IMR-90 (cell line): Measurements from ENCODE around the gene UBL7. TPM values are rescaled to one million over a fixed set of nuclear protein-coding genes. Genes with fewer than 3 reads are reported as not detected.
A peak's percentile ranks its signal among the peaks of the same experiment; 100 is the strongest.

Source experiments
- ATAC-seq: fragments of 200-7000 bp; cut with Tn5 transposase; 2 replicates; pipeline ENCODE4 v1.9.1; 2020; ENCODE audit warnings: low read depth, mild to moderate bottlenecking, moderate library complexity
- BruUV-seq: library from RNA; stranded (reverse); fragments of 400-500 nt; replicated peaks from 2 replicates; lab custom pipeline; 2021; lab: Mats Ljungman, UMichigan
- CTCF ChIA-PET: fragments of 300-600 bp; formaldehyde crosslinking; extraction: SDS; loops from one replicate; lab custom pipeline; 2021; ENCODE audit warnings: antibody characterized with exemption; lab: Yijun Ruan, JAX
- POLR2A ChIA-PET: fragments of 300-600 bp; sonication (Branson Sonifier 250); formaldehyde crosslinking; loops from one replicate; lab custom pipeline; 2022; ENCODE audit warnings: antibody characterized with exemption; ENCODE audit not compliant: unreplicated experiment; lab: Charles Lee
- DNase-seq: peaks from one replicate; pipeline ENCODE4 v3.0.0; 2013
- H2AFZ ChIP-seq: replicated peaks from 2 replicates; pipeline ENCODE3; 2013; ENCODE audit warnings: low read length, mild to moderate bottlenecking; ENCODE audit not compliant: poor library complexity
- H2AK5ac ChIP-seq: 2 replicates; pipeline ENCODE4 v1.6.1; 2013; ENCODE audit warnings: low read depth, low read length, inconsistent platforms
- H2AK9ac ChIP-seq: replicated peaks from 2 replicates; pipeline ENCODE3; 2013; ENCODE audit warnings: mild to moderate bottlenecking, low read depth, low read length, moderate library complexity; ENCODE audit not compliant: poor library complexity
- H2BK120ac ChIP-seq: 2 replicates; pipeline ENCODE4 v1.6.1; 2013; ENCODE audit warnings: low read depth, low read length, inconsistent platforms
- H2BK15ac ChIP-seq: 3 replicates; pipeline ENCODE4 v1.6.1; 2013; ENCODE audit warnings: low read depth, low read length, inconsistent platforms
- H2BK20ac ChIP-seq: 2 replicates; pipeline ENCODE4 v1.6.1; 2013; ENCODE audit warnings: low read depth, mild to moderate bottlenecking, inconsistent platforms, low read length, moderate library complexity
- H2BK5ac ChIP-seq: 2 replicates; pipeline ENCODE4 v1.6.1; 2013; ENCODE audit warnings: mild to moderate bottlenecking, low read depth, low read length, inconsistent platforms; ENCODE audit not compliant: poor library complexity, severe bottlenecking
- H3K14ac ChIP-seq: replicated peaks from 2 replicates; pipeline ENCODE4 v1.6.1; 2013; ENCODE audit warnings: low read depth, low read length, inconsistent platforms
- H3K18ac ChIP-seq: 2 replicates; pipeline ENCODE4 v1.6.1; 2013; ENCODE audit warnings: low read depth, low read length, control low read depth
- H3K23ac ChIP-seq: 2 replicates; pipeline ENCODE4 v1.6.1; 2013; ENCODE audit warnings: low read depth, low read length, inconsistent platforms
- H3K27ac ChIP-seq: 2 replicates; pipeline ENCODE4 v1.5.1; 2013; ENCODE audit warnings: mild to moderate bottlenecking, control low read depth, low read length; ENCODE audit not compliant: insufficient read depth
- H3K27me3 ChIP-seq: 2 replicates; pipeline ENCODE4 v1.6.1; 2013; ENCODE audit warnings: low read length; ENCODE audit not compliant: control insufficient read depth, insufficient read depth
- H3K36me3 ChIP-seq: 2 replicates; pipeline ENCODE4 v1.6.1; 2013; ENCODE audit warnings: low read length, mixed read lengths; ENCODE audit not compliant: control insufficient read depth, insufficient read depth
- H3K4ac ChIP-seq: 2 replicates; pipeline ENCODE4 v1.6.1; 2013; ENCODE audit warnings: low read depth, low read length, inconsistent platforms
- H3K4me1 ChIP-seq: 2 replicates; pipeline ENCODE4 v1.6.1; 2013; ENCODE audit warnings: low read length, mixed read lengths; ENCODE audit not compliant: control insufficient read depth, insufficient read depth
- H3K4me2 ChIP-seq: 2 replicates; pipeline ENCODE4 v1.6.1; 2013; ENCODE audit warnings: low read depth, mild to moderate bottlenecking, control low read depth, low read length, moderate library complexity
- H3K4me3 ChIP-seq: 2 replicates; pipeline ENCODE4 v1.5.1; 2013; ENCODE audit warnings: low read depth, mild to moderate bottlenecking, control low read depth, low read length, moderate library complexity; ENCODE audit not compliant: insufficient read depth
- H3K56ac ChIP-seq: 2 replicates; pipeline ENCODE4 v1.6.1; 2013; ENCODE audit warnings: low read length, inconsistent platforms; ENCODE audit not compliant: insufficient read depth; ENCODE audit errors: extremely low read depth
- H3K79me1 ChIP-seq, 2 experiments: 2 replicates each; pipeline ENCODE4 v1.6.1; 2013; ENCODE audit warnings: low read length in 2 of 2, inconsistent platforms in 1 of 2, low read depth in 1 of 2
- H3K9ac ChIP-seq: 2 replicates; pipeline ENCODE4 v1.6.1; 2013; ENCODE audit warnings: low read depth, low read length, control low read depth
- H3K9me1 ChIP-seq: 2 replicates; pipeline ENCODE4 v1.6.1; 2013; ENCODE audit warnings: low read length, inconsistent platforms; ENCODE audit not compliant: insufficient read depth
- H3K9me3 ChIP-seq: 2 replicates; pipeline ENCODE4 v1.6.1; 2013; ENCODE audit warnings: low read length; ENCODE audit not compliant: control insufficient read depth, insufficient read depth
- H4K20me1 ChIP-seq: 2 replicates; pipeline ENCODE4 v1.6.1; 2013; ENCODE audit warnings: low read length, inconsistent platforms; ENCODE audit not compliant: insufficient read depth
- H4K5ac ChIP-seq: 2 replicates; pipeline ENCODE4 v1.6.1; 2013; ENCODE audit warnings: mild to moderate bottlenecking, low read depth, low read length, control low read depth
- H4K8ac ChIP-seq, 2 experiments: 2 replicates each; pipeline ENCODE4 v1.6.1; 2013; ENCODE audit warnings: low read depth in 2 of 2, low read length in 2 of 2, control low read depth in 1 of 2, inconsistent platforms in 1 of 2
- H4K91ac ChIP-seq: 2 replicates; pipeline ENCODE4 v1.6.1; 2013; ENCODE audit warnings: low read depth, low read length, inconsistent platforms; ENCODE audit not compliant: insufficient read depth
- CTCF ChIP-seq: conservative IDR thresholded peaks from 2 replicates; pipeline ENCODE4 v1.5.1; 2012; ENCODE audit warnings: mild to moderate bottlenecking, low read depth, low read length, improper control_type of control experiment
- MAZ ChIP-seq: IDR thresholded peaks from 2 replicates; pipeline ENCODE4 v1.6.1; 2012; ENCODE audit warnings: low read depth, mild to moderate bottlenecking, low read length, improper control_type of control experiment, moderate library complexity, borderline replicate concordance
- NFE2L2 ChIP-seq: fragments of 150-350 bp; IDR thresholded peaks from 2 replicates; pipeline ENCODE4 v1.6.1; 2016; ENCODE audit warnings: low read depth, mild to moderate bottlenecking, low read length
- POLR2A ChIP-seq: IDR thresholded peaks from 2 replicates; pipeline ENCODE4 v1.6.1; 2012; ENCODE audit warnings: mild to moderate bottlenecking, low read depth, low read length
- RAD21 ChIP-seq: IDR thresholded peaks from 2 replicates; pipeline ENCODE4 v1.6.1; 2012; ENCODE audit warnings: low read length, improper control_type of control experiment
- RCOR1 ChIP-seq: IDR thresholded peaks from 2 replicates; pipeline ENCODE4 v1.6.1; 2012; ENCODE audit warnings: mild to moderate bottlenecking, low read length, improper control_type of control experiment; ENCODE audit not compliant: insufficient replicate concordance
- SMC3 ChIP-seq: fragments of 150-350 bp; IDR thresholded peaks from 2 replicates; pipeline ENCODE4 v1.6.1; 2016; ENCODE audit warnings: low read depth, mild to moderate bottlenecking, antibody characterized with exemption, low read length, moderate library complexity
- WGBS, 2 experiments: methylation state at CpG; one replicate each; pipeline versions ENCODE4 v1.1.5 to v1.1.7; 2013; ENCODE audit warnings: missing lambda C conversion rate in 2 of 2; ENCODE audit not compliant: insufficient read length in 1 of 2; ENCODE audit errors: extremely low coverage in 2 of 2; 5-methylcytosine and 5-hydroxymethylcytosine counted together
- dilution Hi-C: fragments of 300-500 bp; cut with HindIII; formaldehyde crosslinking; loops from one replicate; pipeline ENCODE4 v1.14.3; 2018; ENCODE audit warnings: low sequenced_read_pairs; ENCODE audit not compliant: unreplicated experiment
- in situ Hi-C: fragments of 300-500 bp; cut with MboI; formaldehyde crosslinking; loops from 3 replicates; pipeline ENCODE4 v1.14.3; 2019; ENCODE audit warnings: low sequenced_read_pairs, inconsistent platforms, mixed read lengths
- intact Hi-C: fragments of 100-400 bp; cut with micrococcal nuclease; formaldehyde crosslinking; loops from 2 replicates; pipeline ENCODE4 v1.10.0; 2022
- polyA plus RNA-seq, 3 experiments: library from polyadenylated mRNA; depleted of rRNA; stranded (reverse); fragments of >200 nt; gene quantifications; 2 replicates each; pipeline ENCODE4 v1.2.3, GENCODE V29; 2012; ENCODE audit warnings: low replicate concordance in 1 of 3
- total RNA-seq: library from RNA; depleted of rRNA; stranded (reverse); fragments of >200 nt; gene quantifications from 2 replicates; pipeline ENCODE4 v1.2.3, GENCODE V29; 2012

Gene UBL7
- total and polyA plus RNA-seq, 2 of the 4 experiments (the other 2 are of a cell fraction), result 68.1 to 78.4 TPM

DNA sequence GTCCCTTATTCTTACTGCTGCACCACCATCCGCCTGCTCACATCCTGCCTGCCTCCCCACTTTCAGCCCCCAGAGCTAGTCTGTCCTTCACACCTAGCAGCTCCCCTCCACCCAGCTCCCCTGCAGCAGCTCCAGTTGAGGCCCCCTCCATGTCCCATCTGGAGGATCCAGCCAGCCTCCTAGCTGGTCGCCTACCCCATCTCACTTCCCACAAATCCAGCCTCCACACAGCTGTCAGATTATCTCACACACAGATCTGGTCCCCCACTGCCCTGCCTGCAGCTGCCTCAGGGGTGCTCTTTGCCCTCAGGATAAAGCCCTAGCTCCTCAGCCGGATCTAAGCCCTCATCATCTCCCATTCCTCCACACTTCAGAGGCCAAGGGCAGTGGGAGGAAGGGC lies 18.4 kb downstream of the UBL7 start:
- Histone ChIP-seq H2BK15ac (peak overlapping the region; percentile 46; the same call in 1 of the 3 replicates), H3K56ac (no peak overlapping the region), H2BK20ac (no peak overlapping the region), H3K23ac (0 out of 2 replicates have a peak overlapping the region, but pooled peaks have one; percentile 29), H3K36me3 (peaks cover 17% of the 10 kb centered on the region), H2AK9ac (peak overlapping the region; percentile 7), H3K27me3 (no peaks in the 10 kb centered on the region), H3K4me3 (no peak overlapping the region), H3K9me3 (no peaks in the 10 kb centered on the region), H3K14ac (peak overlapping the region; percentile 60; the same call in 1 of the 2 replicates), H4K20me1 (no peaks in the 10 kb centered on the region), H3K4me1 (peaks cover 8% of the 10 kb centered on the region), H3K79me1 (no peaks in the 10 kb centered on the region), H3K9me1 (peaks cover 12% of the 10 kb centered on the region; the same call in 1 of the 2 replicates), H3K9ac (no peak overlapping the region), H2AK5ac (peak overlapping the region; percentile 92), H3K4ac (peak overlapping the region; percentile 45), H2BK120ac (no peak overlapping the region), H4K91ac (peak overlapping the region; percentile 43; the same call in 1 of the 2 replicates), H4K8ac (peak overlapping the region; percentile 57 to 61; a peak in 3 of 4 replicates), H3K27ac (no peak overlapping the region), H4K5ac (no peak overlapping the region), H3K18ac (no peak overlapping the region), H3K4me2 (no peak overlapping the region), H2BK5ac (no peak overlapping the region), H2AFZ (peak overlapping the region; percentile 11)
- in situ Hi-C loops (no loop called here), dilution Hi-C loops (no loop called here), intact Hi-C loops (no loop called here)
- CTCF ChIA-PET, result interaction anchor here (0.6 to 3.0 kb wide), 2 partner anchors 14 to 60 kb away, joined by 3 to 13 read pairs; no protein-coding TSS in a partner anchor
- BruUV-seq, result no TSS peak
- 17% methylated on average over 1 of the region's 3 CpGs; no CpG with 5 or more reads in 1 of the 2 experiments for WGBS, 2 experiments
- DNase-seq (no peak), ATAC-seq (peak; percentile 10; the same call in 1 of the 2 replicates)
- POLR2A ChIA-PET, result no interaction called here
- TF ChIP-seq RAD21, result no peak
- 0 out of 2 replicates have a peak, but pooled peaks have one; percentile 0 for TF ChIP-seq POLR2A
- TF ChIP-seq SMC3, result no peak
- TF ChIP-seq NFE2L2, result no peak
- no peak for TF ChIP-seq RCOR1
- no peak for TF ChIP-seq CTCF
- TF ChIP-seq MAZ, result no peak
